ENCODE results near the gene ZIC2. TPM values are rescaled to one million over a fixed set of nuclear protein-coding genes. Genes with fewer than 3 reads are reported as not detected.

The ZIC2 gene
- total RNA-seq, 1 experiment from 2014 or later: 426 TPM

GRCh38 chr13:100035936-100036335, 54.4 kb downstream of the ZIC2 start:
- H3K27ac ChIP-seq (ENCODE audit: insufficient read length, low read depth, low read length): no peak overlapping the region
- H3K56ac ChIP-seq (ENCODE audit: insufficient read length, low read depth, low read length): no peak overlapping the region
- Mint-ChIP-seq H3K27ac (no peak overlapping the region), H3K4me1 (peaks cover 8% of the 10 kb centered on the region in 2 experiments), H3K4me3 (no peak overlapping the region), H3K36me3 (ENCODE audit: insufficient read depth in 1 of 3, low read depth in 3 of 3) (no peaks in the 10 kb centered on the region), H3K9me3 (no peaks in the 10 kb centered on the region), H3K27me3 (ENCODE audit: low read depth) (no peaks in the 10 kb centered on the region)
- no peak overlapping the region for H2AFZ ChIP-seq (ENCODE audit: low read length)
- no peak overlapping the region for H3K23ac ChIP-seq (ENCODE audit: insufficient read length, low read depth, low read length)
- no peaks in the 10 kb centered on the region; the same call in 1 of the 2 replicates for H3K4me1 ChIP-seq (ENCODE audit: insufficient read depth, low read length)
- H2BK15ac ChIP-seq (ENCODE audit: low read depth, low read length): no peak overlapping the region
- no peak overlapping the region for H4K8ac ChIP-seq (replicated peaks; ENCODE audit: insufficient read length, low read depth, low read length)
- WGBS (ENCODE audit: extremely low coverage, insufficient read length, low lambda C conversion rate): no CpG with 5 or more reads among the region's 1 CpG
- H2BK12ac ChIP-seq (ENCODE audit: insufficient read length, low read depth, low read length): no peak overlapping the region
- TF ChIP-seq, protein P1, sequence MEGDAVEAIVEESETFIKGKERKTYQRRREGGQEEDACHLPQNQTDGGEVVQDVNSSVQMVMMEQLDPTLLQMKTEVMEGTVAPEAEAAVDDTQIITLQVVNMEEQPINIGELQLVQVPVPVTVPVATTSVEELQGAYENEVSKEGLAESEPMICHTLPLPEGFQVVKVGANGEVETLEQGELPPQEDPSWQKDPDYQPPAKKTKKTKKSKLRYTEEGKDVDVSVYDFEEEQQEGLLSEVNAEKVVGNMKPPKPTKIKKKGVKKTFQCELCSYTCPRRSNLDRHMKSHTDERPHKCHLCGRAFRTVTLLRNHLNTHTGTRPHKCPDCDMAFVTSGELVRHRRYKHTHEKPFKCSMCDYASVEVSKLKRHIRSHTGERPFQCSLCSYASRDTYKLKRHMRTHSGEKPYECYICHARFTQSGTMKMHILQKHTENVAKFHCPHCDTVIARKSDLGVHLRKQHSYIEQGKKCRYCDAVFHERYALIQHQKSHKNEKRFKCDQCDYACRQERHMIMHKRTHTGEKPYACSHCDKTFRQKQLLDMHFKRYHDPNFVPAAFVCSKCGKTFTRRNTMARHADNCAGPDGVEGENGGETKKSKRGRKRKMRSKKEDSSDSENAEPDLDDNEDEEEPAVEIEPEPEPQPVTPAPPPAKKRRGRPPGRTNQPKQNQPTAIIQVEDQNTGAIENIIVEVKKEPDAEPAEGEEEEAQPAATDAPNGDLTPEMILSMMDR (conservative IDR thresholded peaks at IDR 0.05): no peak
- no peak overlapping the region for H3K4me2 ChIP-seq (ENCODE audit: insufficient read depth, insufficient read length, low read length)
- H2BK120ac ChIP-seq (ENCODE audit: low read depth, low read length, poor library complexity, severe bottlenecking): no peak overlapping the region
- H3K9me3 ChIP-seq (ENCODE audit: control insufficient read depth, low read depth, low read length): no peaks in the 10 kb centered on the region
- DNase-seq: no peak
- no peaks in the 10 kb centered on the region for H3K23me2 ChIP-seq (ENCODE audit: insufficient read length, low read depth, low read length, poor library complexity, severe bottlenecking)
- H3K4ac ChIP-seq (ENCODE audit: low read depth, low read length): no peak overlapping the region
- H4K91ac ChIP-seq (ENCODE audit: insufficient read length, low read depth, low read length): no peak overlapping the region
- H2BK20ac ChIP-seq (ENCODE audit: low read depth, low read length, poor library complexity, severe bottlenecking): no peak overlapping the region
- H3K79me2 ChIP-seq (ENCODE audit: insufficient read depth, low read length): no peaks in the 10 kb centered on the region
- no peaks in the 10 kb centered on the region for H3K79me1 ChIP-seq (ENCODE audit: insufficient read depth, low read depth, low read length, poor library complexity, severe bottlenecking)
- H3K27me3 ChIP-seq (ENCODE audit: insufficient read depth, low read length): no peaks in the 10 kb centered on the region
- no peak overlapping the region for H3K14ac ChIP-seq (ENCODE audit: insufficient read depth, low read length)
- no peak overlapping the region for H3K9ac ChIP-seq (ENCODE audit: extremely low read depth, insufficient read length, low read length)
- H4K20me1 ChIP-seq (ENCODE audit: control insufficient read depth, insufficient read depth, insufficient read length): no peaks in the 10 kb centered on the region
- no peak overlapping the region for H3T11ph ChIP-seq (ENCODE audit: low read length)
- H3K18ac ChIP-seq (ENCODE audit: insufficient read length, low read depth, low read length): no peak overlapping the region
- H2BK5ac ChIP-seq (ENCODE audit: insufficient read length, low read length): no peak overlapping the region
- H2AK5ac ChIP-seq (ENCODE audit: insufficient read length, low read length): no peak overlapping the region
- no peak overlapping the region for H4K5ac ChIP-seq (ENCODE audit: insufficient read length, low read depth, low read length)

Other genes starting within 250 kb of the ZIC2 start
- gene ZIC5, start 10.0 kb upstream of the ZIC2 start, total RNA-seq (2021): 51.9 and 52.6 TPM in 2 replicates
- gene PCCA, start 107.3 kb downstream of the ZIC2 start, total RNA-seq (2021): 54.2 and 56.5 TPM in 2 replicates

Data from H9 (cell line).